H9 (cell line): ENCODE results near the gene EFEMP1. TPM values are rescaled to one million over a fixed set of nuclear protein-coding genes. Genes with fewer than 3 reads are reported as not detected.
A peak's percentile ranks its signal among the peaks of the same experiment; 100 is the strongest.

Experiments used
- DNase-seq: peaks from one replicate; pipeline ENCODE4 v3.0.0-alpha.2; 2017
- H2AFZ ChIP-seq: one replicate; pipeline ENCODE4 v1.6.1; 2013; ENCODE audit warnings: mild to moderate bottlenecking, low read length, control low read depth, moderate library complexity
- H2AK5ac ChIP-seq: 2 replicates; pipeline ENCODE4 v1.6.1; 2013; ENCODE audit warnings: low read length, control low read depth, mixed read lengths; ENCODE audit not compliant: insufficient read length
- H2BK120ac ChIP-seq: one replicate; pipeline ENCODE4 v1.6.1; 2013; ENCODE audit warnings: low read depth, mild to moderate bottlenecking, low read length, control low read depth, inconsistent platforms; ENCODE audit not compliant: poor library complexity, severe bottlenecking
- H2BK12ac ChIP-seq: 2 replicates; pipeline ENCODE4 v1.6.1; 2013; ENCODE audit warnings: low read length, control low read depth, mixed read lengths, low read depth; ENCODE audit not compliant: insufficient read length
- H2BK15ac ChIP-seq: 2 replicates; pipeline ENCODE4 v1.6.1; 2013; ENCODE audit warnings: low read depth, low read length, control low read depth
- H2BK20ac ChIP-seq: one replicate; pipeline ENCODE4 v1.6.1; 2013; ENCODE audit warnings: low read depth, mild to moderate bottlenecking, low read length, control low read depth, inconsistent platforms; ENCODE audit not compliant: poor library complexity, severe bottlenecking
- H2BK5ac ChIP-seq: 2 replicates; pipeline ENCODE4 v1.6.1; 2013; ENCODE audit warnings: low read length, control low read depth, mixed read lengths; ENCODE audit not compliant: insufficient read length
- H3K14ac ChIP-seq: 2 replicates; pipeline ENCODE4 v1.6.1; 2013; ENCODE audit warnings: low read length, control low read depth; ENCODE audit not compliant: insufficient read depth
- H3K18ac ChIP-seq: 2 replicates; pipeline ENCODE4 v1.6.1; 2013; ENCODE audit warnings: low read depth, mild to moderate bottlenecking, mixed read lengths, low read length, control low read depth; ENCODE audit not compliant: insufficient read length
- H3K23ac ChIP-seq: 2 replicates; pipeline ENCODE4 v1.6.1; 2013; ENCODE audit warnings: low read length, control low read depth, mixed read lengths, low read depth; ENCODE audit not compliant: insufficient read length
- H3K23me2 ChIP-seq: 2 replicates; pipeline ENCODE4 v1.6.1; 2013; ENCODE audit warnings: low read depth, mild to moderate bottlenecking, mixed read lengths, low read length, control low read depth; ENCODE audit not compliant: insufficient read length, poor library complexity, severe bottlenecking
- H3K27ac ChIP-seq: 2 replicates; pipeline ENCODE4 v1.5.1; 2013; ENCODE audit warnings: low read length, control low read depth, mixed read lengths, low read depth; ENCODE audit not compliant: insufficient read length
- H3K27me3 ChIP-seq: 2 replicates; pipeline ENCODE4 v1.6.1; 2013; ENCODE audit warnings: low read length, control low read depth, inconsistent platforms; ENCODE audit not compliant: insufficient read depth
- H3K4ac ChIP-seq: 2 replicates; pipeline ENCODE4 v1.6.1; 2013; ENCODE audit warnings: low read depth, mild to moderate bottlenecking, control low read depth, inconsistent platforms, low read length, moderate library complexity
- H3K4me1 ChIP-seq: 2 replicates; pipeline ENCODE4 v1.6.1; 2013; ENCODE audit warnings: low read length, control low read depth, inconsistent platforms; ENCODE audit not compliant: insufficient read depth
- H3K4me2 ChIP-seq: 2 replicates; pipeline ENCODE4 v1.6.1; 2013; ENCODE audit warnings: low read length, control low read depth, mixed read lengths; ENCODE audit not compliant: insufficient read length, insufficient read depth
- H3K56ac ChIP-seq: 2 replicates; pipeline ENCODE4 v1.6.1; 2013; ENCODE audit warnings: low read depth, mild to moderate bottlenecking, mixed read lengths, low read length, control low read depth; ENCODE audit not compliant: insufficient read length
- H3K79me1 ChIP-seq: 2 replicates; pipeline ENCODE4 v1.6.1; 2013; ENCODE audit warnings: low read depth, mild to moderate bottlenecking, moderate library complexity, low read length, control low read depth, inconsistent platforms; ENCODE audit not compliant: insufficient read depth, poor library complexity, severe bottlenecking
- H3K79me2 ChIP-seq: 2 replicates; pipeline ENCODE4 v1.6.1; 2013; ENCODE audit warnings: low read length, control low read depth, inconsistent platforms; ENCODE audit not compliant: insufficient read depth
- H3K9ac ChIP-seq: 2 replicates; pipeline ENCODE4 v1.6.1; 2013; ENCODE audit warnings: low read length, control low read depth, mixed read lengths; ENCODE audit not compliant: insufficient read length; ENCODE audit errors: extremely low read depth
- H3K9me3 ChIP-seq: one replicate; pipeline ENCODE4 v1.6.1; 2013; ENCODE audit warnings: low read depth, low read length, inconsistent platforms; ENCODE audit not compliant: control insufficient read depth
- H3T11ph ChIP-seq: one replicate; pipeline ENCODE4 v1.6.1; 2013; ENCODE audit warnings: mild to moderate bottlenecking, low read length, control low read depth, inconsistent platforms
- H4K20me1 ChIP-seq: one replicate; pipeline ENCODE4 v1.6.1; 2013; ENCODE audit not compliant: control insufficient read depth, insufficient read length, insufficient read depth
- H4K5ac ChIP-seq: 2 replicates; pipeline ENCODE4 v1.6.1; 2013; ENCODE audit warnings: low read depth, mild to moderate bottlenecking, mixed read lengths, low read length, control low read depth; ENCODE audit not compliant: insufficient read length
- H4K8ac ChIP-seq: replicated peaks from 2 replicates; pipeline ENCODE4 v1.6.1; 2013; ENCODE audit warnings: low read length, control low read depth, mixed read lengths, low read depth; ENCODE audit not compliant: insufficient read length
- H4K91ac ChIP-seq: 2 replicates; pipeline ENCODE4 v1.6.1; 2013; ENCODE audit warnings: low read depth, mild to moderate bottlenecking, moderate library complexity, mixed read lengths, low read length, control low read depth; ENCODE audit not compliant: insufficient read length
- H3K27ac Mint-ChIP-seq, 3 experiments: 2 replicates in 2 of 3; 3 replicates in 1 of 3; pipeline ENCODE4 v1.8.0; 2020 to 2021; ENCODE audit warnings: mixed read lengths in 3 of 3, mild to moderate bottlenecking in 1 of 3, moderate library complexity in 1 of 3
- H3K27me3 Mint-ChIP-seq: 2 replicates; pipeline ENCODE4 v1.8.0; 2021; ENCODE audit warnings: low read depth, mild to moderate bottlenecking, moderate library complexity, mixed read lengths
- H3K36me3 Mint-ChIP-seq, 3 experiments: 2 replicates in 2 of 3; 3 replicates in 1 of 3; pipeline ENCODE4 v1.8.0; 2020 to 2021; ENCODE audit warnings: low read depth in 3 of 3, mixed read lengths in 3 of 3; ENCODE audit not compliant: insufficient read depth in 1 of 3
- H3K4me1 Mint-ChIP-seq, 2 experiments: 2 replicates each; pipeline ENCODE4 v1.8.0; 2020; ENCODE audit warnings: mixed read lengths in 2 of 2
- H3K4me3 Mint-ChIP-seq, 2 experiments: 2 replicates in 1 of 2; 3 replicates in 1 of 2; pipeline ENCODE4 v1.8.0; 2020 to 2021; ENCODE audit warnings: mild to moderate bottlenecking in 2 of 2, mixed read lengths in 2 of 2, moderate library complexity in 1 of 2
- H3K9me3 Mint-ChIP-seq, 2 experiments: 2 replicates in 1 of 2; 3 replicates in 1 of 2; pipeline ENCODE4 v1.8.0; 2020; ENCODE audit warnings: mild to moderate bottlenecking in 2 of 2, mixed read lengths in 2 of 2, moderate library complexity in 1 of 2
- WGBS: extraction: QIAGEN DNeasy Blood & Tissue Kit; methylation state at CpG from one replicate; pipeline ENCODE4 v1.1.7; 2013; ENCODE audit warnings: missing lambda C conversion rate, low lambda C conversion rate, mixed read lengths; ENCODE audit not compliant: insufficient read length; ENCODE audit errors: extremely low coverage; 5-methylcytosine and 5-hydroxymethylcytosine counted together
- total RNA-seq: library from RNA; stranded (reverse); gene quantifications from 2 replicates; pipeline ENCODE4 v1.2.1, GENCODE V29; 2021
- TF ChIP-seq, protein P1 (sequence below): fragments of 200-600 bp; sonication (generic); conservative IDR thresholded peaks from 3 replicates; pipeline ENCODE4 v1.8.0; 2021; ENCODE audit warnings: antibody characterized with exemption, mild to moderate bottlenecking

EFEMP1 gene
- total RNA-seq, 1 experiment from 2014 or later, result 3.5 TPM

DNA sequence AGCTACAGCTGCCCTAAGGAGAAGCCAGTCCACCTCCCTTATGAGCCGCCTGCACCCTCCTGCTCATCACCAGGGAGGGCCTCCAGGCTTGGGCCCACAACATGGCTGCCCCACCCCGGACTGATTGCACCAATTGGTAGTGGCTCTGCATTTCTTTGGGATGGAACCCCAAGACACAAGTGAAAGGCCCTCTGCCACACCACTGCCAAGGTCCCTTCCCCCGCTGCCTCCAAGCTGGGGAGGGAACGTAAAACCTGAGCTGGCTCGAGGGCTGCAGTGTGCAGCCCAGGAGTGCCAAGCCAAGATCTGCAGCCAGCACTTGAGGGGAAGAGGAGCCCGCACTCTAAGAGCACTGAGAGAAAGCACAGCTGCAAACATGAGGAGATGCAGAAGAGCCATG lies 97.3 kb downstream of the EFEMP1 start:
- H2BK20ac ChIP-seq, result no peak overlapping the region
- no peaks in the 10 kb centered on the region; the same call in 1 of the 2 replicates for H3K27me3 Mint-ChIP-seq

More for the DNA sequence above, 97.3 kb downstream of the EFEMP1 start:
- Histone ChIP-seq H4K20me1 (no peaks in the 10 kb centered on the region), H3K23ac (no peak overlapping the region), H3K27ac (no peak overlapping the region), H4K91ac (no peak overlapping the region), H3K9me3 (no peaks in the 10 kb centered on the region), H4K5ac (no peak overlapping the region), H2BK12ac (no peak overlapping the region), H2AK5ac (no peak overlapping the region), H4K8ac (no peak overlapping the region), H2BK15ac (no peak overlapping the region), H2BK5ac (no peak overlapping the region), H2BK120ac (no peak overlapping the region), H3K23me2 (no peaks in the 10 kb centered on the region), H3K14ac (no peak overlapping the region), H2AFZ (no peak overlapping the region), H3K9ac (no peak overlapping the region), H3K56ac (no peak overlapping the region), H3T11ph (no peak overlapping the region), H3K27me3 (no peaks in the 10 kb centered on the region), H3K18ac (no peak overlapping the region), H3K79me2 (no peaks in the 10 kb centered on the region), H3K4me1 (no peaks in the 10 kb centered on the region), H3K79me1 (no peaks in the 10 kb centered on the region), H3K4ac (no peak overlapping the region), H3K4me2 (no peak overlapping the region)
- Mint-ChIP-seq H3K4me3 (no peak overlapping the region), H3K4me1 (peaks cover 12 to 14% of the 10 kb centered on the region in 2 experiments), H3K9me3 (peaks cover 0 to 4% of the 10 kb centered on the region in 2 experiments; a peak in 2 of 5 replicates), H3K36me3 (peaks cover 0 to 5% (median 0%) of the 10 kb centered on the region in 3 experiments; a peak in 3 of 7 replicates), H3K27ac (peak overlapping the region in 1 of 3 experiments; percentile 44; a peak in 1 of 7 replicates)
- no CpG with 5 or more reads among the region's 6 CpGs for WGBS
- TF ChIP-seq, protein P1, sequence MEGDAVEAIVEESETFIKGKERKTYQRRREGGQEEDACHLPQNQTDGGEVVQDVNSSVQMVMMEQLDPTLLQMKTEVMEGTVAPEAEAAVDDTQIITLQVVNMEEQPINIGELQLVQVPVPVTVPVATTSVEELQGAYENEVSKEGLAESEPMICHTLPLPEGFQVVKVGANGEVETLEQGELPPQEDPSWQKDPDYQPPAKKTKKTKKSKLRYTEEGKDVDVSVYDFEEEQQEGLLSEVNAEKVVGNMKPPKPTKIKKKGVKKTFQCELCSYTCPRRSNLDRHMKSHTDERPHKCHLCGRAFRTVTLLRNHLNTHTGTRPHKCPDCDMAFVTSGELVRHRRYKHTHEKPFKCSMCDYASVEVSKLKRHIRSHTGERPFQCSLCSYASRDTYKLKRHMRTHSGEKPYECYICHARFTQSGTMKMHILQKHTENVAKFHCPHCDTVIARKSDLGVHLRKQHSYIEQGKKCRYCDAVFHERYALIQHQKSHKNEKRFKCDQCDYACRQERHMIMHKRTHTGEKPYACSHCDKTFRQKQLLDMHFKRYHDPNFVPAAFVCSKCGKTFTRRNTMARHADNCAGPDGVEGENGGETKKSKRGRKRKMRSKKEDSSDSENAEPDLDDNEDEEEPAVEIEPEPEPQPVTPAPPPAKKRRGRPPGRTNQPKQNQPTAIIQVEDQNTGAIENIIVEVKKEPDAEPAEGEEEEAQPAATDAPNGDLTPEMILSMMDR, result no peak
- DNase-seq, result no peak
